ENCODE measurements around the gene HOXC12. TPM values are rescaled to one million over a fixed set of nuclear protein-coding genes. Genes with fewer than 3 reads are reported as not detected.

The HOXC12 gene
- total RNA-seq, 1 donor: not detected

DNA sequence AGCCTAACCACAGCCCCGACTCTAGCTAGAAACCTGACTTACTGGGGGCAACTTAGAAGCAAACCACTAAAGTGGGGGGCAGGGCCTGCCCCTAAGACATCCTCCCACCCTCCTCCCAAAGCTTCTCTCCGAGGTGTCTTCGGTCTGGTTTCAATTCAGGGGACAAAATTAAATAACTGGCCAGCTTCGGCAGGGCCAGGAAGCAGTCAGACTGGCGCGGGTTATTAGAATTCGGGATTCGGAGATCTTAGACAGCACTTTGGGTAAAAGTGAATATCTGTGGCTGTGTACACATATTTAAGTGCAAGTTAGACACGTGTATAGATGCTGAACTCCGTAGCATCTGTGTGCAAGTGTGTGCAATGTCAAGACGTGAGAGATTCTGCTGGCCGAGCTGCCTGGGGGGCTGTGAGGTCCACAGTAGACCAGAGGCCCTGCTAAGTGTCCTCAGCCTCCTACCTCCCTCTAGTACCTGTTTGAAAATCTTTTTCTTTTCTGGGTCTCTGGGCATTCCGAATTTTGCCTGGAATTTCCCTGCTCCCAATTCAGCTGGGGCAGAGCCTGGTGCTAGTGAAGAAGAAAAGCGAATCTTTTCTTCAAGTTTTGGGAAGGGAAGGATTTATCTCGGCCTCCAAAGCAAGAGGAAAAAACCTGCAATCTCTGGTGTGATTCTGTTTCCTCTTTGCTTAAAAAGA lies 26.2 kb downstream of the HOXC12 start:
- no peak for DNase-seq (ENCODE audit: low read depth in 2 of 3, low spot score in 2 of 3)

DNA sequence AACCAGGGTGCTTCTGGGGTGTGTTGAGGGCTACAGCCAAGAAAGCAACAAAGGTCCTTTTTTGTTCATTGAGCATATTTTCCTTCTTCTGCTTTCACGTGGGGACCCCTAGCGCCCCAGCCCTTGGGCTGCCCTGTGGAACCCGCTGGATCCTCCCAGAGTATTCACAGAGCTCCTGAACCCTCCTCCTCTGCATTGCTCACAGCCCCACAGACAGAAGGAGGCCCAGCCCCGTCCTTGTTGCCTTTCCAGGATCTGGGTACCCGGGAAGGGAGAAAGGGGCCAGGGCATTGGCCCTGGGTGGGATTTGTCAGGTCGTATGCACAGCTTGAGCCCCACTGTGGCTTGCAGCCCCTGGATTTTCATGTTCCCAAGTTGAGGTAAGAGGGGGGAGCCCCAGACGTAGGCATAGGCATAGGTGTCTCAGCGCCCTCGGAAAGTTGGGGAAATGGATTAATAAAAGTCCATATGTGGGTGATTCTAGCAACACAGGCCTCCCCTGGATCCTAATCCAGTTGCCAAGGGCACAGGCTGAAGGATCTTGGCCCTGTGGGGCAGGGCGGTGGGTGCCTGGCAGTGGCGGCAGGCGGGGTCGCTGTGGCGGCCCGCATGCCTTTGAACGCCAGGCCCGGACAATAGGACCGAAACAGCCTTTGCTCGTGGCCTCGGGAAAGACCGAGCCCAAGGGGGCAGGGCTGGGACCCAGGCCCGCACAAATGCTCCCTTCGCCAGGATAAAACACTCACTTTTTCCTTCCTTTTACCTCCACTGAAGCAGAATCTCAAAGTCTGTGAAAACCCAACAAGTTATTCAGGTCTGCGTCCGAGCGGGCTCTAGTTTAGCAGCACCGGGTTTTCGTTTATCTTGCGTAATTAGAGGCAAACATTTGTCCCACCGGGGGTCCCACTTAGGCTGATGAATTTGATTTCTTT lies 27.2 kb downstream of the HOXC12 start:
- no peak for DNase-seq (ENCODE audit: low read depth in 2 of 3, low spot score in 2 of 3)

DNA sequence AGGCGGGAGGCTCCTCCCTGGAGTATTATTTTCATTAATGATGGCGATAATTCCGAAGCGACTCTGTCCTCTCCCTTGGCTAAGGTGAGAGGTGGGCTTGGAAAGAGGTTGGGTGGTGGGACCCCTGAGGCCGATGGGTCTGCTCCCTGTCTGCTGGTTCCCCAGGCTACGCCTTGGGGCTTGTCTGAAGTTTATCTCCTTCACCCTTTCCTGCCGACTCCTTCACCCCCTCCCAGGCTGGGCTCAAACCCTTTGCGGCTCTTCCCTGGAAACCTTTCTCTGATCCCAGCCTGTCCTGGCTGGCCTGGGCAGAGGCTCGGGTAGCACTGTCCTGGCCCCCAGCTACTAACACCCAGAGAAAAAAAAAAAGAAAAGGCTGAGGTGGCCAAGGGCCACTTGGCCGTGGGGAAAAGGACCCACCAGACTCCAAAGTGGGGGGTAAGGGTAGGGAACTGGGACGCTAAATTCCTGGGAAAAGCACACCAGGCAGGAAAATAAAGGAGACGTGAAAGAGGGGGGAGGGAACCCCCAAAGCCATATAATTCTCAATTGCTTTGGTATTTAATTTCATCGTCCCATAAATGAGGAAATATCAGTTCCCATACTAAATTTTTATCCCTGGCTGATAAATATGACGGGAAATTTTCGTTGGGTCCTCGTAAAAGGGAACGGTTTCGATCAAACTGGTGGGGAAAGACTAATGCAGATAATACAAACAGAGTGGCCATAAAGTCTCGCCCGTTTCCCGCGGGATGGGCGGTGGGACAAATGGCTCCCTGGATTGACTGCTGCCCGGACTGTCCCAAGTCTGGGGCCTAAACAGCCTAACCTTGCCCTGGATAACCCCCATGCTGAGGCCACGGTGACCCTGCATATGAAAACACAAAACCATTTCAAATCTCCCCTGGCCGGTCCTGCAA lies 28.2 kb downstream of the HOXC12 start:
- no peak for DNase-seq (ENCODE audit: low read depth in 2 of 3, low spot score in 2 of 3)

DNA sequence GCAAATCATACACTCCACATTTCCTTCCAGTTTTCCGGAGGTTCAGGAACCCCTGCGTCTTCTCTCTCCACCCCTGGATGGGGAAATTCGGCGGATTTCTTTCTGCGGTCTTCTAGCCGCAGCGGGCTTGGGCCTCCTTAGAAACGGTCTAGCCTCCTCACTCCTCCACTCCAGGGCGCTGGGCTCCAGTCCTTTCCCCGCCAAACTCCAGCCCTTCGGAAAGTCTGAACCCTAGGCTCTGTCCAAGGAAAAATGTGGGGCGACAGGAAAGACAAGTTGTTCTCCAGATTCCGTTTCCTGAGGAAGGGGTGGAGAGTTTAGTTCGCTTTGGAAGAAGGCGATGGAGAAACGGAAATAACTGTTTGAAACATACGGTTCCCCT lies 28.9 kb downstream of the HOXC12 start:
- DNase-seq (ENCODE audit: low read depth in 2 of 3, low spot score in 2 of 3): no peak

- no peak for DNase-seq (ENCODE audit: low read depth in 2 of 3, low spot score in 2 of 3)
Measured at GRCh38 chr12:53983950-53984572, 29.4 kb downstream of the HOXC12 start.

GRCh38 chr12:53984901-53985691 lies 30.4 kb downstream of the HOXC12 start, which contains the start of gene HOXC10:
Gene HOXC10, plus strand, starts transcription at chr12:53985146. Its CDS starts 114 bp downstream, at chr12:53985260.
- peak in 2 of 3 donors; percentile 88 to 90 for DNase-seq (ENCODE audit: low read depth in 2 of 3, low spot score in 2 of 3)

DNA sequence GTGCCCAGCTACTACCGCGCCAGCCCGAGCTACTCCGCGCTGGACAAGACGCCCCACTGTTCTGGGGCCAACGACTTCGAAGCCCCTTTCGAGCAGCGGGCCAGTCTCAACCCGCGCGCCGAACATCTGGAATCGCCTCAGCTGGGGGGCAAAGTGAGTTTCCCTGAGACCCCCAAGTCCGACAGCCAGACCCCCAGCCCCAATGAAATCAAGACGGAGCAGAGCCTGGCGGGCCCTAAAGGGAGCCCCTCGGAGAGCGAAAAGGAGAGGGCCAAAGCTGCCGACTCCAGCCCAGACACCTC lies 30.9 kb downstream of the HOXC12 start:
- DNase-seq (ENCODE audit: low read depth in 2 of 3, low spot score in 2 of 3): no peak

DNA sequence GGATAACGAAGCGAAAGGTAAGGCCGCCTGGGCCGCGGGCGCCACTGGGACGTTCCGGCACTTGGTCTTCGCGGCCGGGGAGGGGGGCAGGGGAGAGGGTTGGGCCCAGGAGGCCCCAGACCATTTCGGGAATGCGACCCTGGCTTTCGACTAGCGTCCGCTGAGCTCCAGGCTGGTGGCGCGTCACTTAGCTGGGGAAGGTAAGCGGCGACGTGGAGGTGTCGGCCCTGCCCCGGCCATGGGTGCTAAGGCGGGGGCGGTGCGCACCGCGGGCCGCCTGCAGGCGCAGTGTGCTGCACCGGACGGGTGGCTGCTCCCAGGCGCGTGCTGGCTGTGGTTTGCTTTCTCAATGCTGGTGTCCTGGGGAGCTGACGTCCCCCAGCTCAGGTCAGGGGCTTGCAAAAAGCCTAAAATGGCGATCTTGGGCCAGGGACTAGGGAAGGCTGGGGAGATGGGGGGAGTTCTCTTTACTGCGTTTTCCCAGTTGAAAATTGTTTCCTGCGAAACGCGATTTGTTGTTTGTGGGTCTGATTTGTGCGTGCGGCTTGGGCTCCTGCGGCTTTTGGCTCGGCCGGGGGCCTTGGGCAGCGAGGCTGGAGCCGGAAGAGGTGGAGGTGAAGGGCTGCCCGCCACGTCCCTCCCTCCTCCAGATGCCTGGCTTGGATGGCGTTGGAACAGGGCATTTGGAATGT lies 31.4 kb downstream of the HOXC12 start:
- no peak for DNase-seq (ENCODE audit: low read depth in 2 of 3, low spot score in 2 of 3)

DNA sequence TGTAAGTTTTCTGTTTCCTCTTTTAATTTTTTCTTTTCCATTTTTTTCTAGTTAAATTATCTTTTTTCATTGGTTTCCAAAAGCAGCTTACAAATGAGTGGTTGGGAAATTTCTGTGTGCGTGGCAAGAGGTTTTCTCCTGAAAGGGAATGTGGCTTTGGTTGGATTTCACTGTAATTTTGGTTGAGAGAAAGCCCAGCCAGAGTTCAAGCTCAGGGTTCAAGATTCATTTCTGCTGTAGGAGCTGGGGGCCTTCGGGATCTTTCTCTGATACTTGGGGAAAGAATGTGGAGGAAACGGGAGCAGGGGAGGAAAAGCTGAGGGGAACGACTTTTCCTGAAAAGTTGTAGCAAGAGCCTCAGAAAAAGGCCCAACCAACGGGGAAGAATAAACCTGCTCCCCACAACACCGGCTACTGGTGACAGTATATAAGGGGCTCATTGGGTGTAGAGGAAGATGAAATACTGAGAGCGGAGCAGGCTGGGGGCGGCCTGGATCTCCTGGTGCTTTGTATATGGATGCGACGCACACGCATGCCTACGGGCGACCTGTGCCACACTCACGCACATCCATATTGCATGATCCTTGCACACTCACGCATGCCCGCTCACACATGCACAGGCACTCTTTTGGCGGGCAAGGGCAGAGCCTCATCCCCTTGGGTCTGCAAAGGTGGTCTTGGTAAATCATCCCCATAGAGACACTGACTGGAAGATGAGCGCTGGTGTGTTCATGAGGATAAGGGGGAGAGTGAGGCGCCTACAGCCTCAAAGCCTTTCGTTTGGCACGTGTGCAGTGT lies 32.2 kb downstream of the HOXC12 start:
- no peak for DNase-seq (ENCODE audit: low read depth in 2 of 3, low spot score in 2 of 3)

GRCh38 chr12:53987787-53988230 lies 33.1 kb downstream of the HOXC12 start:
- DNase-seq (ENCODE audit: low read depth in 2 of 3, low spot score in 2 of 3): no peak

- DNase-seq (ENCODE audit: low read depth in 2 of 3, low spot score in 2 of 3): no peak
Measured at GRCh38 chr12:53988541-53989226, 34.0 kb downstream of the HOXC12 start.

DNA sequence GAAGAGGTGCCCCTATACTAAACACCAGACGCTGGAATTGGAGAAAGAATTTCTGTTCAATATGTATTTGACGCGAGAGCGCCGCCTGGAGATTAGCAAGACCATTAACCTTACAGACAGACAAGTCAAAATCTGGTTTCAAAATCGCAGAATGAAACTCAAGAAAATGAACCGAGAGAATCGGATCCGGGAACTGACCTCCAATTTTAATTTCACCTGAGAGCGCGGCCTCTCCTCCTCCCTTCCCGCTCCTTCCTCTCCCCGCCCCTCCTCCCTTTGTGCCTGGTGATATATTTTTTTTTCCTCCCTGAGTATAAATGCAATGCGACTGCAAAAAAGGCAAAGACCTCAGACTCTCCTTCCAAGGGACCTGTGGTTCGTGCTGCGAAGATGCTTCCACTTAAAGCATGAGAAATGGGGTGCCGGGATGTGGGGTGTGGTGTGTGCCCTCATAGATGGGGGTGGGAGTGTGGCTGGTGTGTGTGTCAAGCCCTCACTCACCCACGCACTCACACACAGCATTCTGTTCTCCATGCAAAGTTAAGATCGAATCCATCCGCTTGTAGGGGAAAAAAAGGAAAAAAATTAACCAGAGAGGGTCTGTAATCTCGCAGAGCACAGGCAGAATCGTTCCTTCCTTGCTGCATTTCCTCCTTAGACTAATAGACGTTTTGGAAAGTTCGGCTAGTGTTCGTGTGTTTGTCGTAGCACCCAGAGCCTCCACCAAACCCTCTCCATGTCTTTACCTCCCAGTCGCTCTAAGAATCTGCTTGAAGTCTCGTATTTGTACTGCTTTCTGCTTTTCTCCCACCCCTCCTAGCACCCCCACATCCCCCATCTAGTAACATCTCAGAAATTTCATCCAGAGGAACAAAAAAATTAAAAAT lies 34.8 kb downstream of the HOXC12 start:
- DNase-seq (ENCODE audit: low read depth in 2 of 3, low spot score in 2 of 3): peak in 2 of 3 donors; percentile 67 to 76

DNA sequence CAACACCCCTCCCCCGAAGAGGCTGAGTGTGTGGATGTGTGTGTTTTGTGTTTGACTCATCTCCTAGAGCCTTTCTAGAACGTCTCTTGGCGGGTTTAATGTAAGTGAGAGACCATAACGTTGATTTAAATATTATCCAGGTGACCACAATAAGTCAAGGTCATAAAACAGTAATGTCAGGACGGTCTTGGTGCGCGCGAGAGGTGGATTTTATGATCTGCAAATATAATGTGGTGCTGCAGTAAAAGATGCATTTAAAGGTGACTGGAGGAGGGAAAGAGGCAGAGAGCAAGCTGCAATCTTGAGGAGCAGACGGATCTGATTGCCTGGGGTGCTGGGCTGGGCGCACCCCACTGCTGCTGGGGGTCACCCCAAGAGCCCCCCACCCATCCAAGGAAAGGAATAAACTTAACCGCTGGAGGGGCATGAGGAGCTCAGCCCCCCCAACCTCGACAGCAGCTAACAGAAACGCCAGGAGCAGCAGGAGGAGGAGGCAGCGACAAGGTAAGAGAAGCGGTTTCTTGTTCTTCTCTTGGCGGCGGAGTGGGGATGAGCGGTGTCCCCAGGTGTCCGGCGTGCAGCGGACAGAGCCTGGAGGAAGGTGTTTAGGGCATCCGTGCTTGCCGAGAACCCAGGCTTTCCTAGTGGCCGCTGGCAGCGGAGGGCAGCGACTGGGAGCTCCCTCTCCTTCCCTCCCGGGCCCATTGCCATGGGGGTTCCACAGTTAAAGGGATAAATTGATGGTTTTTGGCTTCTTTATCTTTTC lies 35.8 kb downstream of the HOXC12 start:
- no peak for DNase-seq (ENCODE audit: low read depth in 2 of 3, low spot score in 2 of 3)

GRCh38 chr12:53991077-53991460 lies 36.4 kb downstream of the HOXC12 start:
- DNase-seq (ENCODE audit: low read depth in 2 of 3, low spot score in 2 of 3): no peak

DNA sequence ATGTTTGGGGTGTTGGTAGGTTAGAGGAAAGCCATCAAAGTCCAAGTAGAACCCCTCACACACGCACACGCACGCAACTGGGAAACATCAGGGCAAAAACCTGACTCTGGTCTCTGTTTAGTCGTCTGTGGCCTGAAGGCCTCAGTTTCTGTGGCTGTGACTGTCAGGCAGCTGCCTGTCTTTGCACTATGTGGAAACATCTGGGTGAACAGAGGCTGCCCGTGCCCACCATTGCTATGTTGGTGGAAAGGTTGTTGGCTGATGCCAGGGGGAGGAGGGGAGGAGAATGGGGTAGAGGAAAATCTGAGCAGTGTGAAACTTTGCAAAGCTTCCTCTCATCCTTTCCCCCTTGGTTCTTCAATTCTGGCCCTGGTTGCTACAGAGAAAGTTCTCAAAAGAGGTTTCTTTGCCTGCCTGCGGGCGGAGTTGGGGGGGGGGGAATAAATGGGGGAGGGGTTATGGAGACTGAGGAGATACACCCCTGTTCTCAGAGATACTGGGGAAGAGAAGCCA lies 37.7 kb downstream of the HOXC12 start:
- DNase-seq (ENCODE audit: low read depth in 2 of 3, low spot score in 2 of 3): no peak
